Measurements from ENCODE around the gene HSPA12B.

The HSPA12B gene

GRCh38 chr20:3705491-3705969 lies 27.0 kb upstream of the HSPA12B start:
- no peak for DNase-seq (ENCODE audit: low spot score)

GRCh38 chr20:3705970-3706739 lies 26.3 kb upstream of the HSPA12B start:
- no peak for DNase-seq (ENCODE audit: low spot score)

GRCh38 chr20:3706774-3707507 lies 25.5 kb upstream of the HSPA12B start:
- DNase-seq (ENCODE audit: low spot score) = no peak

GRCh38 chr20:3707508-3707899 lies 25.0 kb upstream of the HSPA12B start:
- DNase-seq (ENCODE audit: low spot score) = no peak

- no peak for DNase-seq (ENCODE audit: low spot score)
Observed at GRCh38 chr20:3710011-3710466, 22.4 kb upstream of the HSPA12B start.

GRCh38 chr20:3710703-3711483 lies 21.6 kb upstream of the HSPA12B start:
- DNase-seq (ENCODE audit: low spot score) = peak; percentile 52

GRCh38 chr20:3711484-3711941 lies 21.0 kb upstream of the HSPA12B start:
- DNase-seq (ENCODE audit: low spot score) = no peak

- DNase-seq (ENCODE audit: low spot score) = no peak
Observed at GRCh38 chr20:3712279-3712873, 20.1 kb upstream of the HSPA12B start, which contains the start of gene SIGLEC1. TSS of gene SIGLEC1 (minus strand) at chr20:3712600. CDS start at chr20:3707128, 5,472 bp downstream.

GRCh38 chr20:3714092-3714491 lies 18.4 kb upstream of the HSPA12B start:
- DNase-seq (ENCODE audit: low spot score) = no peak

GRCh38 chr20:3716195-3716834 lies 16.2 kb upstream of the HSPA12B start:
- no peak for DNase-seq (ENCODE audit: low spot score)

- DNase-seq (ENCODE audit: low spot score) = no peak
Observed at GRCh38 chr20:3719046-3719445, 13.4 kb upstream of the HSPA12B start.

GRCh38 chr20:3720068-3720467 lies 12.4 kb upstream of the HSPA12B start:
- no peak for DNase-seq (ENCODE audit: low spot score)

- DNase-seq (ENCODE audit: low spot score) = no peak
Observed at GRCh38 chr20:3720626-3721025, 11.9 kb upstream of the HSPA12B start.

- DNase-seq (ENCODE audit: low spot score) = no peak
Observed at GRCh38 chr20:3721912-3722311, 10.6 kb upstream of the HSPA12B start.

- DNase-seq (ENCODE audit: low spot score) = no peak
Observed at GRCh38 chr20:3723284-3723683, 9.2 kb upstream of the HSPA12B start.

- no peak for DNase-seq (ENCODE audit: low spot score)
Observed at GRCh38 chr20:3724356-3724755, 8.1 kb upstream of the HSPA12B start.

- DNase-seq (ENCODE audit: low spot score) = no peak
Observed at GRCh38 chr20:3727401-3728021, 5.0 kb upstream of the HSPA12B start.

GRCh38 chr20:3728354-3728753 lies 4.1 kb upstream of the HSPA12B start:
- no peak for DNase-seq (ENCODE audit: low spot score)

- no peak for DNase-seq (ENCODE audit: low spot score)
Observed at GRCh38 chr20:3728876-3729275, 3.6 kb upstream of the HSPA12B start.

- DNase-seq (ENCODE audit: low spot score) = no peak
Observed at GRCh38 chr20:3729378-3729777, 3.1 kb upstream of the HSPA12B start.
